NCI-H526 treated with DMSO at 0.1 percent for 48 hours (cell line): ENCODE measurements around the gene PNMA6F.
"Not testable (repeated sequence)": the region's sequence is repeated elsewhere in the genome, so short reads cannot be mapped to it uniquely, and the experiment has no call there.

Source experiments
- DNase-seq: peaks from one replicate; lab custom pipeline; 2025; lab: John Stamatoyannopoulos, UW

PNMA6F gene

GRCh38 chrX:153302796-153303195 lies 18.8 kb downstream of the PNMA6F start:
- no peak for DNase-seq

GRCh38 chrX:153301746-153302145 lies 19.8 kb downstream of the PNMA6F start:
- DNase-seq = no peak

GRCh38 chrX:153299855-153300254 lies 21.7 kb downstream of the PNMA6F start:
- no peak for DNase-seq

DNA sequence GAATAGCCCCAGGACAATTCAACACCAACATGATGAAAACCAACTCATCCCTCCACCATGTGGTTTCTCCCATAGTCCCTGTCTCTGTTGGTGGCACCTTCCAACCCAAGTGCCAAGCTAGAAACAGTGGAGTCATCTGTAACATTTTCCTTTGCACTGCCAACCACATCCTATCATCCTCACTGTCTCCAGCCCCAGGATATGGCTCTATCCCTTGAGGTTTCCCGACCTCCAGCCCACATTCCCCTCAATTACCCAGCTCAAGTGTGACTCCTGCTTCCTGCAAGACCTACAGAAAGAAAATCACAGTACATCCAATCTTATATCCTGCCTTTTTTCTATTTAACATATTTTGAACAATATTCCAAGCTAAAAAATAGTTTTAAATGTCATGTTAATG lies 24.2 kb downstream of the PNMA6F start:
- no peak for DNase-seq

DNA sequence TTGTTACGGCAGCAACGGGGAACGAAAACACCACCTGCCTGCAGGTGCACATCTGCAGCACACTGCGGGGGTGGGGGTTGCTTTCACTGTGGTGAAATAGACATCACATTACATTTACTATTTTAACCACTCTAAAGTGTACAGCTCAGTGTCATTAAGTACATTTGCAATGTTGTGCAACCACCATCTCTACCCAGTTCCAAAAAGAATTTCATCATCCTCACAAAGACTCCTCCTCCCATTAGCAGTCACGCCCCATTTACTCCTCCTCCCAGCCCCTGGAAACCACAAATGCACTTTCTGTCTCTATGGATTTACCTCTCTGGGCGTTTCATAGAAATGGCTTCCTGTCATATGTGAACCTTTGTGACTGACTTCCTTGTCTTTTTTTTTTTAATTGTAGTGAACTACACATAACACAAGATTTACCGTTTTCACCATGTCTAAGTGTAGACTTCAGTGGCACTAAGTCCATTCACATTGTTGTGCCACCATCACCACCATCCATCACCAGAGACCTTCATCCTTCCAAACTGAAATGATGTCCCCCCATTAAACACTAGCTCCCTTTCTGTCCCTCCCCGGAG lies 28.0 kb downstream of the PNMA6F start:
- not testable (repeated sequence) for DNase-seq

DNA sequence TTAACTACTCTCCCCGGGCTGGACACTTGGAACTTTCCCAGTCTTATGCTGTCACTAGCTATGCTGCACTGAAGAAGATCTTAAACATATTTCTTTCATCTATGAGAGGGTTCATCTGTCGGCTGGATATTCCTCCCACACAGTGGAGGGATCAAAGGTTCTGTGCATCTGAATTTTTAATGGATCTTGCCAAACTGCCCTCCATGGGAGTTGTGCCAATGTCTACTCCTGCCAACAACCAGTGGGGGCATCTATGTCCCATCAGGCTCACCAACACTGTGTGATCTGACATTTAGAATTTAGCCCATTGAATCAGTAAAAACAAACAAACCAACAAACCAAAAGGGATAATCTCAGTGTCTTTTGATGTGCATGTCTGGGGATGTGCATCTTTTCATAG lies 32.8 kb downstream of the PNMA6F start:
- DNase-seq = not testable (repeated sequence)

- not testable (repeated sequence) for DNase-seq
Measured at GRCh38 chrX:153285678-153286077, 35.9 kb downstream of the PNMA6F start.

DNA sequence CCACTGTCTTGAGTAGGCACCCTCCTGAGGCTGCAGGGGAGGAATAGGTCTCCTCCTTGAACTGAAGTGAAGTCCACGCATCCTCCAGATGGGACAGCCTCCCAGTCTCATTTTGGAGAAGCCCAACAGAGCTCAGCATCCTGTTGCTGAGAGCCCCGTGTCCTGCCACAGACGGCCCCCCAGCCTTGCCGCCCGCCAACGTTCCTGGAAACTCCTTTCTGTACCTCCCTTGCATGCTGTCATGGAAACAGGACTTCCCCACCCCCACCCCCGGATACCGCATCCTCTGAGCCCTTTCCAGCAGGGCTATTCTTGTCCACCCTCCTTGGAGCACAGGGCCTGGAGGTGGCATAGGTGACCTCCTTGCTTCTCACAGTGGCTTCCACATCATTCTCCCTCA lies 37.6 kb downstream of the PNMA6F start:
- not testable (repeated sequence) for DNase-seq

DNA sequence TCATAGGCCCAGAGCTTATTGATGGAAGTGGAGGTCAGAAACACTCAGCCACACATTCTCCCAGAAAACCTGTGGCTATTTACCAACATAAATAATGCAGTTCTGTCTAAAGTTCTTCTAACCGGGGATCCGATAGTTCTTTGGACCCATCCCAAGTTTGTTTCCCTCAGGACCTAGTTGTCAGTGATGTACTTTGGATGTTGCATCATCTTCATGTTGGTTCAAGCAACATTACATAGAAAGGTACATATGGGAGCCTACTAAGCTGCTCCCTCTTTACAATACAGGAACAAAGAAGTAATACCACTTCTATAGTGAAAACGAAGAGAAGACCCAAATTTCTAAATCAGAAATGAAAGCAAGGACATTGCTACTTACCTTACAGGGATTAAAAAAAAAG lies 39.8 kb downstream of the PNMA6F start:
- DNase-seq = not testable (repeated sequence)

GRCh38 chrX:153279304-153279703 lies 42.3 kb downstream of the PNMA6F start:
- not testable (repeated sequence) for DNase-seq

DNA sequence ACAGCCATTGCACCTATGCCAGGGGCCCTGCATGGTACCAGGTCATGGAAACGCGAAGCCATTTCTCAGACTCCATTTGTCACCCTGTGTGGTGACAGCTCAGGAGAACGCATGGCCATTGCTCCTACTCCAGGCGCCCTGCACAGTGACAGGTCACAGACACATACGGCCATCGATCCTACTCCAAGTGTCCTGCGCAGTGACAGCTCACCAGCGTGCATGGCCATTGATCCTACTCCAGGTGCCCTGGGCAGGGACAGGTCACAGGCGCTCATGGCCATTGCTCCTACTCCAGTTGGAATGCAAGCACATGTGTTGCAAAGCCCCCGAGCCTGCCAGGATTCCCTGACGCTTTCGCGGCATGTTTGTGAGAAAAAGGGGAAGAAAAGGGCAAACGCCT lies 45.5 kb downstream of the PNMA6F start:
- DNase-seq = not testable (repeated sequence)

DNA sequence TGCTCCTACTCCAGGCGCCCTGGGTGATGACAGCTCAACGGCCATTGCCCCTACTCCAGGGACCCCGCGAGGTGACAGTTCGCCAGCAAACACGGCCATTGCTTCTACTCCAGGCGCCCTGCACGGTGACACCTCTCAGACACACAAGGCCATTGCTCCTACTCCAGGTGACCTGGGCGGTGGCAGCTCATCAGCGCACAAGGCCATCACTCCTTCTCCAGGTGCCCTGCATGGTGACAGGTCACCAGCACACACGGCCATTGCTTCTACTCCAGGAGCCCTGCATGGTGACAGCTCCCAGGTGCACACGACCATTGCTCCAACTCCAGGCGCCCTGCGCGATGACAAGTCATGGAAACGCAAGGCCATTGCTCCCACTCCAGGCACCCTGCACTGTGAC lies 46.1 kb downstream of the PNMA6F start:
- not testable (repeated sequence) for DNase-seq

DNA sequence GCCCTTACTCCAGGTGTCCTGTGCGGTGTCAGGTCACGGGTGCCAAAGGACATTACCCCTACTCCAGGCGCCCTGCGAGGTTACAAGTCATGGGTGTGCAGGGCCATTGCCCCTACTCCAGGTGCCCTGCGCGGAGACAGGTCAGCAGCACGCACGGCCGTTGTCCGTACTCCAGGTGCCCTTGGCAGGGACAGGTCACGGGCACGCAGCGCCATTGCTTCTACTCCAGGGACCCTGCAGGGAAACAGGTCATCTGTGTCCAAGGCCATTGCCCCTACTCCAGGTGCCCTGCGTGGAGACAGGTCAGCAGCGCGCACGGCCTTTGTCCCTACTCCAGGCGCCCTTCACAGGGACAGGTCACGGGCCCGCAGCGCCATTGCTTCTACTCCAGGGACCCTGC lies 49.0 kb downstream of the PNMA6F start:
- DNase-seq = not testable (repeated sequence)

GRCh38 chrX:153272070-153272469 lies 49.5 kb downstream of the PNMA6F start:
- not testable (repeated sequence) for DNase-seq
